Measurements from ENCODE around the gene HUS1B.
A peak's percentile ranks its signal among the peaks of the same experiment; 100 is the strongest.
"Not testable (repeated sequence)": the region's sequence is repeated elsewhere in the genome, so short reads cannot be mapped to it uniquely, and the experiment has no call there.

The HUS1B gene

DNA sequence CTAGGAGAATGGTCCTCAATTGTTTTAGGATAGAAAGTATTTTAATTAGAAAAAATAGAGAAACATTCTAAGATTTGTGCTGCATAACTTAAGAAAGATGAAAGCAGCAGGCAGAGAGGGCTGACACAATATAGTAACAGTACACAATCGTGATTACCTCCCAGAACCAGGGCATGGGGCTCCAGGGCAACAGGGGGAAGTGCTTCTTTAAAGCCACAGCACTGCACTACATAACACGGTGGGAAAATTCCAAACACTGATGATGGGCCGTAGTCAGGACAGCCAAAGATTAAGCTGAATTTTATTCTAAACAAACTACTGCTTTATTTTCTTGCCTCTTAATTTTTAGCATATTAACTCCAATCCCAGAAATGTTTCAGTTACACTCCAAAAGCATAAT lies 21.6 kb upstream of the HUS1B start:
- DNase-seq, result no peak

DNA sequence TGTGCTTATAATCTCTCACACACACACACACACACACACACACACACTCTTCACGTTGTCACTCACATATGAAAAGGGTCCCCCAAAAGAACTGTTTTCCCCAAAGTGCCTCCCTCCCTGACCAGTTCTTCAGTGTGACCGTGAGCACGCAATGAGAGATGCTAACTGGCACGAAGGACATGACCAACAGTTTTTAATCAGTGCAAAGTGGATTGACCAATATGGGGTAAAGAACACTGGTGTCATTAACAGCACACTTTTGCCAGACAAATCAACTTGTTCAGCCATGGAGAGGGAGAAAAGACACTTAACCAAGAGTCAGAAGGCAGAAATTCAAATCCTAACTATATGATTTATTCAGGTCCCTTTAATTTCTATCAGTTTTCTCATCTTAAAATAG lies 21.0 kb upstream of the HUS1B start:
- DNase-seq, result no peak

DNA sequence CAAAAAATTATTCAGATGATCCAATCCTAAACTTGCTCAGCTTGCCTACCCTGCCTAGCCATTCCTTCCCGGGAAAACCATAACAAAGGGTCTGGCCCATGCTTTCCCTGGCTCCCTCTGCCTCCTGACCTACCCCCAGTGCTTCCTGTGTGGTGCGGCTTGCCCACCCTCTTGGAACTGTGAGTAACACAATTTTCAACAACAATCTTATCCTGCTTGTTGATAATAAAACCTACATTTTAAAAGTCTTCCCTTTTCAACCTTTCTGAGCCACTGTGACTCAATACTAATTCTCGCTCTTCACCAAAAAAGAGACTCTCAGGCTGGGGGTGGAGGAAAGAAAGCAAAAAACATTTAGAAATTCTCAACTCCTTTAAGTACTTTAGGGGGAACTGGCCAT lies 18.1 kb upstream of the HUS1B start:
- DNase-seq, result no peak

DNA sequence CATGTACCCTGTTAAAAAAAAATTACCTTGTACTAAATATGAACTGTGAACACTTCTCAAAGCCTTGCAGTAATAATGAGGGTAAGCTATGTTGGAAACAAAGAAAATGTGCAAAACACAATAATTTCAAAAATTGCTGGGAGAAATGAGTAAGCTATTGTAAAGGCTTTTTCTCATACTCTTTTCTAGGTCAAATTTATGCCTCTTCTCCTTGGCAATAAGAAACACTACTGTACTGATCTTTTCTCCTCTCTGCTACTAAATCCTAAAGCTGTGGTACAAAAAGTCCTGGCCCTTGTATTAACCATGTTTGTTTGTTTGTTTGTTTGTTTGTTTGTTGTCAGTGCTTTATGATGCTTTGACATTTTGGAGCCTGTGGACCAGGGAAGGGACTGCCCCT lies 17.5 kb upstream of the HUS1B start:
- no peak for DNase-seq

DNA sequence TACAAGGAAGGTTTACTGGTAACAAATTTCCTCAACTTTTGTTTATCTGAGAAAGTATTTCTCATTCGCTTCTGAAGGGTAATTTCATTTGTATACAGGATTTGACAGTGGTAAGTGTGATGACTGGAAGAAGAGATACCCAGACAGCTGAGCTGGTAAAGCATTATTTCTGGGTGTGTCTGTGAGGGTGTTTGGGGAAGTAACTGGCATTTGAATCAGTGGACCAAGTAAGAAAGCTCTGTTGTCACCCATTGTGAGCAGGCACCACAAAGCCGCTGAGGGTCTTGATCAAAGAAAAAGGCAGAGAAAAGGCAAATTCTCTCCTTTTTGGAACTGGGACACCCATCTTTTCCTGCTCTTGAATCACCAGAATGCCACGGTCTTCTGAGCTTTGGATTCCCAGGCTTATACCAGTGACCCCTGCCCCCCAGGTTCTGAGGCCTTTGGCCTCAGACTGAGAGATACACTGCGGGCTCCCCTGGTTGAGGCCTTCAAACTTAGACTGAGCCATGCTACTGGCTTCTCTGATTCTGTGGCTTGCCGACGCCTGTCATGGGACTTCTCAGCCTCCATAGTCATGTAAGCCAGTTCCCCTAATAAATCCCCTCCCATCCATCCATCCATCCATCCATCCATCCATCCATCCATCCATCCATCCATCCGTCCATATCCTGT lies 10.5 kb upstream of the HUS1B start:
- DNase-seq, result no peak

DNA sequence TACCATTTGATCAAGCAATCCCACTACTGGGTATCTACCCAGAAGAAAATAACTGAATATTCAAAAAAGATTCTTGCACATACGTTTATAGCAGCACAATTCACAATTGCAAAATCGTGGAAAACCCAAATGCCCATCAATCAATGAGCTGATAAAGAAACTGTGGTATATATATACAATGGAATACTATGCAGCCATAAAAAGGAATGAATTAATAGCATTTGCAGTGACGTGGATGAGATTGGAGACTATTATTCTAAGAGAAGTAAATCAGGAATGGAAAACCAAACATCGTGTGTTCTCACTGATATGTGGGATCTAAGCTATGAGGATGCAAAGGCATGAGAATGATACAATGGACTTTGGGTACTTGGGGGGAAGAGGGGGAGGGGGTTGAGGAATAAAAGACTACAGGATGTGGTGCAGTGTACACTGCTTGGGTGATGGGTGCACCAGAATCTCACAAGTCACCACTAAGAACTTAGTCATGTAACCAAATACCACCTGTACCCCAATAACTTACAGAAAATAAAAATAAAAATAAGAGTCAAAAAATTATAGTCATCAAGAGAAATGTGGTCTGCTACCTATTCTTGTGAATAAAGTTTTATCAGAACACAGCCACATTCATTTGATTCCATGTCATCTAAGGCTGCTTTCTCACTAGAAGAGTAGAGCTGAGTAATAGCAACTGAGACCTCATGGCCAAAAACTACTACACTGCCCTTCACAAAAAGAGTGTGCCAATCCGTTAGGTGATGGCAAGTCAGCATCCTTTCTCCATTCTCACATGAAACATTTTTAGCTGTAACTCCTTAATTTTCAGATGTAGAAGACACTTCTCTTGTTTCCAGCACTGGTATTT lies 8.7 kb upstream of the HUS1B start:
- DNase-seq, result no peak

DNA sequence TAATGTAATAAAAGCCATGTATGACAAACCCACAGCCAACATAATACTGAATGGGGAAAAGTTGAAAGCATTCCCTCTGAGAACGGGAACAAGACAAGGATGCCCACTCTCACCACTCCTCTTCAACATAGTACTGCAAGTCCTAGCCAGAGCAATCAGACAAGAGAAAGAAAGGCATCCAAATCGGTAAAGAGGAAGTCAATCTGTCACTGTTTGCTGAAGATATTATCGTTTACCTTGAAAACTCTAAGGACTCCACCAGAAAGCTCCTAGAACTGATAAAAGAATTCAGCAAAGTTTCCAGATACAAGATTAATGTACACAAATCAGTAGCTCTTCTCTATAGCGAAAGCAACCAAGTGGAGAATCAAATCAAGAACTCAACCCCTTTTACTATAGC lies 6.9 kb upstream of the HUS1B start:
- not testable (repeated sequence) for DNase-seq

DNA sequence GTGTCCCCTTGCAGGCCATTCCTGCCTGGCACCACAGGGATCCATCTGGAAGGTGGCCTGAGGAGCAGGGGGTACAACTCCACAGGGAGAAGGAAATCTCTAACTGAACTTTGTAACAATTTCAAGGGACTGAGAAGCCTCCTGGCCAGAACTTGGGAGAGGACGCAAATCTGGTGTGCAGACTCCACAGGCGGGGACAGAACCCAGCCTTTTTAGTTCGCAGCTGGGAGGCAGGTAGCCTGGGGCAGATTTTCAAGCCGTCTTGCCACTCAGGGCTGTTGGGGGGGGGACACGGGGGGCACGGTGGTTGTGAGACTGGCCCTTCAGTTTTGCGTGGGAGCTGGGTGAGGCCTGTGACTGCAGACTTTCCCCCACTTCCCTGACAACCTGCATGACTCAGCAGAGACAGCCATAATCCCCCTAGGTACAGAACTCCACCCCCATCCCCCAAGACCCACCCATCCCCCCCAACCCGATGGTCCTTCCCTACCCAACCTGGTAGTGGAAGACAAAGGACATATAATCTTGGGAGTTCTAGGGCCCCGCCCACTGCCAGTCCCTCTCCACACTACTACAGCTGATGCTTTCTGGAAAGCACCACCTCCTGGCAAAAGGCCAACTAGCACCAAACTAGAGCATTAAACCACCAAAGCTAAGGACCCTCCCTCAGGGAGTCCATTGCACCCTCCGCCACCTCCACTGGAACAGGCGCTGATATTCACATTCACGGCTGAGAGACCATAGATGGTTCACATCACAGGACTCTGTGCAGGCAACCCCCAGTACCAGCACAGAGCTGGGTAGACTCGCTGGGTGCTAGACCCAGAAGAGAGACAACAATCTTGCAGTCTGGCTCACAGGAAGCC lies 3.0 kb upstream of the HUS1B start:
- no peak for DNase-seq

DNA sequence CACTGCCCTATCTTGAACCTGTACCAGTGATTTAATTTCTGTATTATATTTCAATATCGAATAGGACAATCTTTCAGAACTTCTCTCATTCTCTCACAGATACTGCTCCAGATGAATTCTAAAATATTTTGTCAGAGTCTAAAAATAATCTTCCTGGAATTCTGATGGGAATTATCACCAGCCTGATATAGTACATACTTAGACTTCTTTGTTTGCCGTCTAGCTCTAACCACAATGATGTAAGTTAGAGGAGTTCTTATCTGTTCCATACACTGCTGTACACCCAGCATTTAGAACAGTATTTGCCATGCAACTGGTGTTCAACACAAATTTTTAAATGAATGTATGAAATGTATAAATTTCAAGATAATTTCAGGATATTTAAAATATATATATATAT lies 1.3 kb upstream of the HUS1B start:
- no peak for DNase-seq

DNA sequence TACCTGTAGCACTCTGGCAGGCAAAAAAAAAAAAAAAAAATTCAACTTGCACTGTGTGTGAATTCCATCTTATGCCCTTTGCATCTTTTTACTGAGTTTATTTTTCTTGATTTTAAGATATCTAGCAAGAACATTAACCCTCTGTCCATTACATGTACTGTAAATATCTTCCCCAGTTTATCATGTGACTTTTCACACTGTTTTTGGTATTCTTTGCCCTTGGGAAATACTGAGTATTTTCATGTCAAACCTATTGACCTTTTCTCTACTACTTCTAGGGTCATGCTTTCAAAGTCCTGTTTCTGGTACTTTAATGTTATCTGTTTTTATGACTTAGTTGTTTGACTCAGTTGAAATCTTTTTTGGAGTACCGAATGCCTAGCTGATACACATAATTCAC lies 843 bp upstream of the HUS1B start:
- DNase-seq, result no peak

DNA sequence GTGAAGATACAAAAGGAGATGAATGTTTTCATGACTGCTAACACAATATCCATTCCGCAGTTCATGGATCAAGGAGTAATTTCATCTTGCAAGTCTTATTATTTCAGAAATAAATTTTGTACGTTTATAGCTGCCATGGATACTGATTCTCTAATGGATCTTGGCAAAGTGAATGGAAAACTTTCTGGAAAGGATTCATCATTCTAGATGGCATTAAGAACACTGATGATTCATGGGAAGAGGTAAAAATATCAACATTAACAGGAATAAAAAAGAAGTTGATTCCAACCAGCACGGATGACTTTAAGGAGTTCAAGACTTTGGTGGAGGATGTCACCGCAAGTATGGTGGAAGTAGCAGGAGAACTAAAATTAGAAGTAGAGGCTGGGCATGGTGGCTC lies 2.8 kb downstream of the HUS1B start:
- DNase-seq, result no peak

DNA sequence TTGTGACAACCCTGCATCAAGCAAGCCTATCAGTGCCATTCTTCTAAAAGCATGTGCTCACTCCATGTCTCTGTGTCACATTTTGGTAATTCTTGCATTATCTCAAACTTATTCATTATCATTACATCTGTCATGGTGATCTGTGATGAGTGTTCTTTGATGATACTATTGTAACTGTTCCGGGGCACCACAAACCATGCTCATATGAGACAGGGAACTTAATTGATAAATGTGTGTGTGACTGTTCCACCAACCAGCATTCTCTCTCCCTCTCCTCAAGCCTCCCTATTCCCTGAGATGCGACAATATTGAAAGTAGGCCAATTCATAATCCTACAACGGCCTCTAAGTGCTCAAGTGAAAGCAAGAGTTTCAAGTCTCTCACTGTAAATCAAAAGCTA lies 4.0 kb downstream of the HUS1B start:
- DNase-seq, result no peak

DNA sequence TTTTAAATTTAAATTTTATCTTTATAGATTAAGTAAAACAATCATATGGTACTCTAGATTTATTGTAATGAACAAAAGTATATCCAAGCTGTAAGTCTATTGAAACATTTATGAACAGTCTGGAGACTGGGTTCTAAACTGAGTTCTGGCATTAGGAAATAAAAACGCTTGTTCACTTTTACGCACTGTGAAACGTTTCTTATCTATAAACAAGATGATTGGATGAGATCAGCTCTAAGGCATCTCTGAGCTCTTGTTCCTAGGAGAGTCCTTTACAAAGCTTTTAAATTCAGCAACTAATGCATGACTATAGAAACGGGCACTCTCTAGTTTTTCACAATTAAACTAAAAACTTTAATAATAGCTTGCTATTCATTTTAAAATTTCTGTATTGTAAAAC lies 6.8 kb downstream of the HUS1B start:
- no peak for DNase-seq

DNA sequence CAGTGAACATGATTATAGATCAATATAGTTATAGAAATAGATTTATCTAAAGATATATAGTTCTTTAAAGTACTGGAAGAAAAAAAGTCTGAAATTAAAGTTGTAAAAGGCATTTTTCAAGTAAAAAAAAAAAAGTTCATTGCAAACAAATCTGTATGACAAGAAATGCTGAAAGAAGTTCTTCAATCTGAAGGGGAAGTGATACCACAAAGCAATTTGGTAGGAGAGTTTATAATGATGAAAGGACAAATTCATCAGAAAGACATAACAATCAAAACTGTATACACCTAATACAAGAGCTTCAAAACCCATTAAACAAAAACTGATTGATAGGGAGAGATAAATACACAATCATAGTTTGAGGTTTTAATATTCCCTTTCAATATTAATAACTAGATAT lies 14.1 kb downstream of the HUS1B start:
- no peak for DNase-seq

DNA sequence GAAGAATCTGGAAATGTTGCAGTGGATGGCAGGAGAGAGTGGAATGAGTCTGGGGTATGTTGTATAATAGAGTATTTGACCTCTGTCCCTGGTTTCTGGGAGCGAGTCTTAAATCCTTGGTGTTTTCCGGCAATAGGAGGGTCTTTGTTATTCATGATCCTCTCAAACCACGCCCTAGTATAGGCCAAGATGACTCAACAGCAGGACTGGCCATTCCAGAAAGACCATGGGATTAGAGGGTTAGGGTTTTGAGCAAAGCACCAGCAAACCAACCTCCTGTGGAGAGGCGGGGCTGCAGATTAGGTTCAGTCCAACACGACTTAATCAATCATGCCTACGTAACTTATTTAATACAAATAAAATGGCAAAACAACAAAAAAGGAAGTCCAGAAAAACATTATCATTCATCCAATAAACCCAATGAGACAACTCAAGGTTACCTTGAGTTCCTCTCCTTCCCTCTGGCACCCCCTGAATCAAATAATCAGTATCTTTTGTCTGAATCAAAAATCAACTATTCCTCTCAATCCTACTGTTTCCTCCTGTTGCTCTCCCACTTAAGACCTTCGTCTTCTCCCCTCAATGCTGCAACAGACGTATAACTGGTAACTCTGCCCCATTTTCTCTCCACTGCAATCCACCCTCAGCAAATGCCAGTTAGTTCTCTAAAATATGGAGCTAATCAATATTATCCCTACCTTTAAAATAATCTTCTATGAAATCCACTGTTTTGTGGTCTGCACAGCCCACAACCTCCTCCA lies 15.5 kb downstream of the HUS1B start:
- DNase-seq, result no peak

DNA sequence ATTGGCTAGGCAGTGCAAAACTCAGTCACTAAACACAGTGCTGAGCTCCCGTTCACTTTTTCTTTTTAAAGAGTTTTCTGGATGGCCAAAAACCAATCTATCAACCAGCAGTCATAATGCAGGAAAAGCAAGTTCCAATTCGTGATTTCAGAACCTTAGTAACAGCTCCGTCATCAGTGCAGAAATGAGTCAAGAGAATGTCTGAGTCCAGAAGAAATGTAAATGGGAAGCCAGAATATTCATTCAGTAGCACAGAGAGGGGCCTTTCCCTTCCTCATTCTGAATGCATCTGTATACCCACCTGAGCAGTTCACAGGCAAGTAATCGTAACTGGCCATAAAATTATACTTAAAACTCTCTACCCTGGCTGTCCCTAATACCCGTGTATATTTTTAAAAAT lies 20.4 kb downstream of the HUS1B start:
- no peak for DNase-seq

DNA sequence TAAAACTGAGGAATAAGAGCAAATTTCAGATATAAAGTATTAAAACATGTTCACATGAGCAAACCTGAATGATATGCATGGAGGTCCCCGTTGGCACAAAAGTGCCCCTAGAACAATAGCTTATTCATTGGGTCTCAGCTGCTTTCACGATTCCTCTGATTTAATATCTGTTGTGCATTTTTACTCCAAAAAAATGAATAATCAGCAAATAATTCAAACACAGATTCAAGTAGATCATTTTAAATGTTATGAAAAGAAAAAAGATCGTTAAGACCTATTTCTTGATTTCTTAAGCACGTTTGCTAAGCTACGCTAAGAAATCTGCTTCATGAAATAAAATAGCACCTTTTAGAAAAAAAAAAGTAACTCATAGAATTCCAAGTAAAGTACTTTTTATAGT lies 21.7 kb downstream of the HUS1B start:
- DNase-seq, result no peak

DNA sequence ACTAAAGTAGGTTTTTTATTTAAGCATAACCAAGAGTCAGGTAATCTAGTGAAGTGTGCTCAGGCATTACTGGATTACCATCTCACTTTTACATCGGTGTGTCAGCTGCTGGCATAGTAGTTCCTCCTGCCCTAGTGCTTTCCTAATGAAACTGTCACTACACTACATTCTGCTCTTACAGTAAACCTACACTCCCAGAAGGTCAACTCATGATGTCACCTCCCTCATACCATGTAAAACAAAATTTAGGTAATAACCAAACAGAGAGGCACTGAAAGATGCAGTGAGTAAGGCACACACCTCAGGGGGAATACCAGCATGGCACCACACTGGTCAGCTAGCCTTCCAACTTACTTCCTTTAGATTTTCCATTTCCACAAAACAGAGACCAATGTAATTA lies 23.3 kb downstream of the HUS1B start:
- no peak for DNase-seq

DNA sequence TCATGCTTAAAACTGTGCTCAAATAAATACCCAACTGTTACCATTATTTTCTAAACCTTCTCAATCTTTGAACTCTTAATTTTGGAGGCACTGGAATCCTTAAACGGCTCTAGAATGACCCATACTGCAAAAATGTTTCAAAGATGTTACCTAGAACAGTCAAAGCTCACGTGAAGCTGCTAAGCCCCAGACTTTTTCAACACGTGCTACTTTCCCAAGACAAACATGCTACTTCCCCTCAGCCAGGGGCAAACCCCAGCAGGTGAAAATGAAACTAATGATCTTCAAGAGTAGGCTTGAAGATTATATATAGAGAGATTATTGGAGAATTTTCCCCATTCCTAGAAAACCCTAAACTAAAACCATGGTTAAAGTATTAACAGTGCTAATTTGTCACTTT lies 28.1 kb downstream of the HUS1B start:
- no peak for DNase-seq

DNA sequence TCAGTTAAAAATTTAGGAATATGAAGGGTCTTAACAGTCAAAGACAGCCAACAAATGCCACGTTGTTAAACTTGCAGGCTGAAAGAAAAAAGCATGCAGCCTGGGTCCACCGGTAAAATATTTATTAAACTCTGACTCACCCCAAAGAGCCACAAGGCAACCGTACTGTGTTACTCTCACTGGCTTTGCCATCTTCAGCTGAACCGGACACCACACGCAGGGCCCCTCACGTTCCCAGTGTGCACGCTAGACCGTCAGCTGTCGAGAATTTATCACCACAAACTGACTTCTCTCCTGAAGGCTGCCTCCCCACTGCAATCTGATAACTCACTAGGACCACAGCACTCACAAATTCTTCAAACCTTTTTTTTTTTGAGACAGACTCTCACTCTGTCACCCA lies 30.7 kb downstream of the HUS1B start:
- no peak for DNase-seq

DNA sequence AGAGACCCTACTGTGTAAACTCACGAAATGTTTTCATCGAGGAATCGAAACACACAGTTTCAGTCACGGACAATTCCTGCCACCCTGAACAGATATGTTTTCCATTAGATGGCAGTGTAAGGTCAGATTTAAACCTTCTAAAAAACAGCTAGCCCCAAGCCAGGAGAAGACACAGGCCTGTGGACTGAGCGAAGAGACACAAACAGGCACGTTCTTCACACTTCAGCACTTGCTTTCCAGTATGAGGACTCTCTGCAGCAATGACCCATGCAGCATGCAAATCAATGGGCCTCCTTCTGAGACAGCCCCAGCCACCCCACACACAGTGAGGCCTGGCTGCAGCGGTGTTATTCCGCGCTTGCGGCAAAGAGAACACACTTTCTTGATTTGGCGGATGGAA lies 31.9 kb downstream of the HUS1B start:
- peak; percentile 18 for DNase-seq

DNA sequence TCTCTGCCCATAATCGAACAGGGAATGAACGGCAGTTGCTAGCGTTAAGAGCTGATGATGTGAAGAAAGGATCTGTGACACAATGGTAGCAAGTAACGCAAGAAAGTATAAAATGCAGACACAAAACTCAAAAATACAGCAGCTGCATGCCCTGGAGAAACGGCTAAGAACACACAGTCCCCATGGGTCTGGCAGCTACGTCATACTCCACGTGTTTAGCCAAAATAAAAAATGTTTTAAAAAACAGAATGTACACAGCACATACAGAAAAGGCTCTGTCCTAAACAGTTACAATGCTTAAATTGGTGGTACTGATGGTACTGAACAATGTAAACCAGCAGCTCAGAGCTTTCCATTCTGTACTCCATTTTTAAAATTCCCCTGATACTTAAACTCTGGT lies 34.4 kb downstream of the HUS1B start:
- no peak for DNase-seq

DNA sequence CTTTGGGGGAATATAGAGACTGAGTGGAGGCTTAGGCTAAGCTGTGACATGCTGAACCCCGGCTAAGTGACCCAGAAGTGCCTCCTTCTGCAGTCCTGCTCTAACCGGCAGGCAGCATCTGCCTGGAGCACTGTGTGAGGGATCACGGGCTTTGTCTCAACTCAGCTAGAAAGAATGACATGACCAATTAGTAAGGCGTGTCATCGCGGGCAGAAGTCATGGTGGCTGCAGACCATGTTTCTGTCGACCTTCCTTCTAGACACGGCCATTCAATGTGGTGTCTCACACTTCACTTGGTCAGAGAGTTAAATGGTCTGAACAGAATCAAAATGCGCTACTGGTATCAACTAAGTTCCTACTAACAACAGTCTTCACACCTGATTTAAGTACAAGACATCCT lies 35.0 kb downstream of the HUS1B start:
- DNase-seq, result no peak
